DOHH2 (cell line): ENCODE results near the gene KIAA0586.
"Not testable (repeated sequence)": the region's sequence is repeated elsewhere in the genome, so short reads cannot be mapped to it uniquely, and the experiment has no call there.

ENCODE experiments used
- EZH2phosphoT487 ChIP-seq: fragments of 200-600 bp; sonication (generic); IDR thresholded peaks from 2 replicates; pipeline ENCODE4 v1.6.1; 2017; ENCODE audit warnings: borderline replicate concordance, mild to moderate bottlenecking, antibody characterized with exemption, low read length, moderate library complexity, mixed read lengths
- TF ChIP-seq, protein P1 (sequence below): fragments of 200-600 bp; sonication (generic); IDR thresholded peaks from one replicate; pipeline ENCODE4 v1.5.1; 2014; ENCODE audit warnings: antibody characterized with exemption, mild to moderate bottlenecking, low read depth, low read length; ENCODE audit not compliant: poor library complexity, severe bottlenecking

- TF ChIP-seq, protein P1, sequence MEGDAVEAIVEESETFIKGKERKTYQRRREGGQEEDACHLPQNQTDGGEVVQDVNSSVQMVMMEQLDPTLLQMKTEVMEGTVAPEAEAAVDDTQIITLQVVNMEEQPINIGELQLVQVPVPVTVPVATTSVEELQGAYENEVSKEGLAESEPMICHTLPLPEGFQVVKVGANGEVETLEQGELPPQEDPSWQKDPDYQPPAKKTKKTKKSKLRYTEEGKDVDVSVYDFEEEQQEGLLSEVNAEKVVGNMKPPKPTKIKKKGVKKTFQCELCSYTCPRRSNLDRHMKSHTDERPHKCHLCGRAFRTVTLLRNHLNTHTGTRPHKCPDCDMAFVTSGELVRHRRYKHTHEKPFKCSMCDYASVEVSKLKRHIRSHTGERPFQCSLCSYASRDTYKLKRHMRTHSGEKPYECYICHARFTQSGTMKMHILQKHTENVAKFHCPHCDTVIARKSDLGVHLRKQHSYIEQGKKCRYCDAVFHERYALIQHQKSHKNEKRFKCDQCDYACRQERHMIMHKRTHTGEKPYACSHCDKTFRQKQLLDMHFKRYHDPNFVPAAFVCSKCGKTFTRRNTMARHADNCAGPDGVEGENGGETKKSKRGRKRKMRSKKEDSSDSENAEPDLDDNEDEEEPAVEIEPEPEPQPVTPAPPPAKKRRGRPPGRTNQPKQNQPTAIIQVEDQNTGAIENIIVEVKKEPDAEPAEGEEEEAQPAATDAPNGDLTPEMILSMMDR = not testable (repeated sequence)
- not testable (repeated sequence) for TF ChIP-seq EZH2phosphoT487
These were observed 153.9 kb downstream of the KIAA0586 start for GRCh38 chr14:58581389-58581788.
